Measurements from ENCODE around the gene CAMK2N1.
A peak's percentile ranks its signal among the peaks of the same experiment; 100 is the strongest.
"Not testable (repeated sequence)": the region's sequence is repeated elsewhere in the genome, so short reads cannot be mapped to it uniquely, and the experiment has no call there.

CAMK2N1 gene

GRCh38 chr1:20485527-20486456 is at the start of gene CAMK2N1:
Gene CAMK2N1 (minus strand): TSS chr1:20486210. CDS start chr1:20485379, 831 bp downstream.
- DNase-seq (ENCODE audit: low read depth), result peak; percentile 20

GRCh38 chr1:20534659-20535417 is 48.8 kb upstream of the CAMK2N1 start:
- DNase-seq (ENCODE audit: low read depth), result no peak

GRCh38 chr1:20533635-20534034 is 47.6 kb upstream of the CAMK2N1 start:
- DNase-seq (ENCODE audit: low read depth), result no peak

- DNase-seq (ENCODE audit: low read depth), result no peak
These were observed 44.9 kb upstream of the CAMK2N1 start for GRCh38 chr1:20530901-20531300.

GRCh38 chr1:20530306-20530705 is 44.3 kb upstream of the CAMK2N1 start:
- DNase-seq (ENCODE audit: low read depth), result no peak

GRCh38 chr1:20528221-20528620 is 42.2 kb upstream of the CAMK2N1 start:
- no peak for DNase-seq (ENCODE audit: low read depth)

- DNase-seq (ENCODE audit: low read depth), result no peak
These were observed 40.3 kb upstream of the CAMK2N1 start for GRCh38 chr1:20526267-20526666.

- DNase-seq (ENCODE audit: low read depth), result peak; percentile 48
These were observed 36.2 kb upstream of the CAMK2N1 start for GRCh38 chr1:20521960-20522861.

- DNase-seq (ENCODE audit: low read depth), result not testable (repeated sequence)
These were observed 33.7 kb upstream of the CAMK2N1 start for GRCh38 chr1:20519609-20520262.

- no peak for DNase-seq (ENCODE audit: low read depth)
These were observed 25.8 kb upstream of the CAMK2N1 start for GRCh38 chr1:20511518-20512428.

GRCh38 chr1:20508411-20508771 is 22.4 kb upstream of the CAMK2N1 start:
- no peak for DNase-seq (ENCODE audit: low read depth)

GRCh38 chr1:20507564-20508410 is 21.8 kb upstream of the CAMK2N1 start, which contains the start of gene MUL1:
Gene MUL1 (minus strand): TSS chr1:20508151. CDS start chr1:20508024, 127 bp downstream.
- DNase-seq (ENCODE audit: low read depth), result peak; percentile 96

- no peak for DNase-seq (ENCODE audit: low read depth)
These were observed 21.2 kb upstream of the CAMK2N1 start for GRCh38 chr1:20507248-20507563.

GRCh38 chr1:20505488-20505887 is 19.5 kb upstream of the CAMK2N1 start:
- no peak for DNase-seq (ENCODE audit: low read depth)

GRCh38 chr1:20500716-20501115 is 14.7 kb upstream of the CAMK2N1 start:
- DNase-seq (ENCODE audit: low read depth), result no peak

- no peak for DNase-seq (ENCODE audit: low read depth)
These were observed 13.7 kb upstream of the CAMK2N1 start for GRCh38 chr1:20499718-20500117.

- DNase-seq (ENCODE audit: low read depth), result no peak
These were observed 13.1 kb upstream of the CAMK2N1 start for GRCh38 chr1:20499105-20499504.

GRCh38 chr1:20498116-20498515 is 12.1 kb upstream of the CAMK2N1 start:
- DNase-seq (ENCODE audit: low read depth), result no peak

GRCh38 chr1:20497506-20497905 is 11.5 kb upstream of the CAMK2N1 start:
- DNase-seq (ENCODE audit: low read depth), result no peak

Data from stimulated activated CD8-positive, alpha-beta memory T cell treated with anti-CD3 and anti-CD28 coated beads, Interleukin-15, amount 100 ng/mL, for 1 hour (primary cell).